NT2/D1 (cell line): Measurements from ENCODE around the gene SLC47A1.

Experiments
- DNase-seq: peaks from one replicate; pipeline ENCODE4 v3.0.0-alpha.2; 2011; ENCODE audit warnings: low read depth, low spot score
- H3K27me3 ChIP-seq: 2 replicates; pipeline ENCODE4 v1.6.0; 2011; ENCODE audit warnings: mild to moderate bottlenecking; ENCODE audit not compliant: insufficient read length, insufficient read depth
- H3K36me3 ChIP-seq: 2 replicates; pipeline ENCODE4 v1.6.1; 2011; ENCODE audit warnings: mild to moderate bottlenecking, low read length, mixed read lengths; ENCODE audit not compliant: insufficient read depth, insufficient read length
- H3K4me1 ChIP-seq: 2 replicates; pipeline ENCODE4 v1.5.1; 2011; ENCODE audit not compliant: insufficient read depth, insufficient read length
- H3K4me3 ChIP-seq: 2 replicates; pipeline ENCODE4 v1.5.1; 2011; ENCODE audit warnings: low read depth; ENCODE audit not compliant: insufficient read length
- H3K9ac ChIP-seq: 2 replicates; pipeline ENCODE4 v1.6.0; 2011; ENCODE audit warnings: low read depth; ENCODE audit not compliant: insufficient read length
- H3K9me3 ChIP-seq: 2 replicates; pipeline ENCODE4 v1.5.1; 2011; ENCODE audit warnings: mild to moderate bottlenecking, low read length; ENCODE audit not compliant: insufficient read depth
- SUZ12 ChIP-seq: IDR thresholded peaks from 2 replicates; pipeline ENCODE4 v1.6.1; 2011; ENCODE audit not compliant: insufficient read length, insufficient read depth; ENCODE audit errors: extremely low read depth
- YY1 ChIP-seq: IDR thresholded peaks from 2 replicates; pipeline ENCODE4 v1.6.1; 2011; ENCODE audit not compliant: insufficient read length, insufficient read depth
- ZNF274 ChIP-seq: IDR thresholded peaks from 2 replicates; pipeline ENCODE4 v1.6.1; 2011; ENCODE audit warnings: mild to moderate bottlenecking, low read depth, low read length

The SLC47A1 gene

DNA sequence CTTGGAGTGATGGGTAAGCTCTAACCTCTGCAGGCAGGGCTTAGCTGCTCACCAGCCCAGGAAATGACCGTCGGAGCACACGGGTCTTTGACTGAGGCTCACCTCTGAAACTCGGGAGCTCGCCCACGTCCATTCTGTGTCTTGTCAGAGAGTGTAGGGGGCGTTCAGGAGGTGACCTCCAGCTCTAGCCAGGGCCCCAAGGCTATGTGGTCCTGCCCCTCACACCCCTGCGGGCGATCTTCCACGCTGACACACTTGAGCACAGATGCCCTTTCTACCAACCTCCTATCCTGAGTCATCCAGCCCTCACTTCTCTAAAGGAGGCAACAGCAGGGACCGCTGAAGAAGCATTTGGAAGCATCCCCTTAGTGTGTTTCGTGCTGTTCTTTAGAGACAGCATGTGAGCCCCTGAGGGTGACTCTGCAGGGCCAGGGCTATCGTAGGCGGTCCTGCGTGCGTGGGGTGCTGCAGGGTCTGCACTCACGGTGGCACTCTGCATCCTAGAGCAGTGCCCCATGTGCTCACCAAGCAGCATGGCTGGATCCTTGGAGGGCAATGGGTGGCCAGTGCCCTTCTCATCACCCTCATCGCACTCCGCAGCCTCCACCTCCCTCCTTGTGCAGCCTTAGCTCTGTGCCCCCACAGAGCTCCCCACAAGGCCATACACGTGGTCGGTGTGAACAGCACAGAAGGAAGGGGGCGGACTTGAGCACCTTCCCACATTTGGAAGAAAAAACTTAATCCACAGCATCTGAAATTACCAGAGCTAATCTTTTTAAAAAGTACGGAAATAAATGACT lies 33.8 kb downstream of the SLC47A1 start:
- H3K9ac ChIP-seq, result no peak overlapping the region
- no peak for DNase-seq
- no peaks in the 10 kb centered on the region for H3K27me3 ChIP-seq
- H3K4me1 ChIP-seq, result peaks cover 3% of the 10 kb centered on the region
- TF ChIP-seq YY1, result no peak
- no peak overlapping the region for H3K4me3 ChIP-seq
- no peaks in the 10 kb centered on the region for H3K36me3 ChIP-seq
- no peaks in the 10 kb centered on the region for H3K9me3 ChIP-seq

DNA sequence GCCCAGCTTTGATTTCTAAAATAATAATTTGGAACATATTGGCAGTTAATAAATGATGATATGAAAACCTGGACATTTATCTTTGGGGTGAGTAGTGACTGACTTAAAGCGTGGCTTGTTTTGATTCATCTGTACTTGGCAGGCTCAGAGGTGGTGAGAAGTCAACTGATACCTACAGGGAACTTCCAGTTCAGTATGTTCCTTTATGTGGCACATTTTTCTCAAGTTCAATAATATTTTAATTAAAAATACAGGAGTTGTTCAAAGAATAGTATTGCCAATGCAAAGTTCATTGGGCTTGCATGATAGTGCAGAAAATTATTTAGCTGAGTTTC lies 34.3 kb downstream of the SLC47A1 start:
- Histone ChIP-seq H3K4me3 (no peak overlapping the region), H3K36me3 (no peaks in the 10 kb centered on the region), H3K27me3 (no peaks in the 10 kb centered on the region), H3K9me3 (no peaks in the 10 kb centered on the region), H3K4me1 (peaks cover 3% of the 10 kb centered on the region), H3K9ac (no peak overlapping the region)
- DNase-seq, result no peak
- TF ChIP-seq SUZ12, result no peak
- no peak for TF ChIP-seq ZNF274
- no peak for TF ChIP-seq YY1

- no peaks in the 10 kb centered on the region for H3K36me3 ChIP-seq
- H3K9me3 ChIP-seq, result no peaks in the 10 kb centered on the region
- H3K9ac ChIP-seq, result no peak overlapping the region
- no peak for DNase-seq
- peaks cover 3% of the 10 kb centered on the region for H3K4me1 ChIP-seq
- H3K27me3 ChIP-seq, result no peaks in the 10 kb centered on the region
- H3K4me3 ChIP-seq, result no peak overlapping the region
- TF ChIP-seq SUZ12 (no peak), ZNF274 (no peak), YY1 (no peak)
These were observed 36.3 kb downstream of the SLC47A1 start for GRCh38 chr17:19569785-19570543.

DNA sequence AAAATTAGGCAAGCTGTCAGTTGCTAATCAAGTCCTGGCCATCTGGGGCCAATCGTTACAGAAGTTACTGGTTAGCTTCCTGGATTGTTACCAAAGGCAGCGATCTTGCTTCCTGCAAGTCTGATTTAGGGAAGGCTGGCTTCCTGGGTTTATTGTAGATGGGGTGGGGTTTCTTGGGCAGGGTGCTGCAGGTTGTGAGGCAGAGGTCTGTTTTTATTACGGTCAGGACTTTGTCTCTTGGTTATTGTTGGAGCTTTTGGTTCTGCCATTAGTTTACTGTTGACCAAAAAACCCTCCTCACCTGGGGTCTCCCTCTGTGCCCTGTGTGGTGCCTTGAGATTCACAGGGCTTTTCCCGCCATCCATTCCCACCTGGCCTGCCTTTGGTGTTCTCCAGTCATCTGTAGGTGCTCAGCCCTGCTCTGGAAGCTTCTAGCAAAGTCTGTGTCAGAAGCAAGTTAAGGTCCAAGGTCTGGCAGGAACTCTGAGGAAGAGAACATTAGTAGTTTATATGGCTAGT lies 36.9 kb downstream of the SLC47A1 start:
- no peaks in the 10 kb centered on the region for H3K36me3 ChIP-seq
- no peaks in the 10 kb centered on the region for H3K9me3 ChIP-seq
- no peaks in the 10 kb centered on the region for H3K27me3 ChIP-seq
- no peak overlapping the region for H3K4me3 ChIP-seq
- peaks cover 3% of the 10 kb centered on the region for H3K4me1 ChIP-seq
- DNase-seq, result no peak
- no peak overlapping the region for H3K9ac ChIP-seq
- no peak for TF ChIP-seq SUZ12
- no peak for TF ChIP-seq ZNF274
- TF ChIP-seq YY1, result no peak

GRCh38 chr17:19573075-19573474 lies 39.4 kb downstream of the SLC47A1 start:
- Histone ChIP-seq H3K9ac (no peak overlapping the region), H3K36me3 (no peaks in the 10 kb centered on the region), H3K4me1 (no peaks in the 10 kb centered on the region), H3K4me3 (no peak overlapping the region), H3K9me3 (no peaks in the 10 kb centered on the region), H3K27me3 (no peaks in the 10 kb centered on the region)
- no peak for TF ChIP-seq SUZ12
- TF ChIP-seq ZNF274, result no peak
- TF ChIP-seq YY1, result no peak
- no peak for DNase-seq

DNA sequence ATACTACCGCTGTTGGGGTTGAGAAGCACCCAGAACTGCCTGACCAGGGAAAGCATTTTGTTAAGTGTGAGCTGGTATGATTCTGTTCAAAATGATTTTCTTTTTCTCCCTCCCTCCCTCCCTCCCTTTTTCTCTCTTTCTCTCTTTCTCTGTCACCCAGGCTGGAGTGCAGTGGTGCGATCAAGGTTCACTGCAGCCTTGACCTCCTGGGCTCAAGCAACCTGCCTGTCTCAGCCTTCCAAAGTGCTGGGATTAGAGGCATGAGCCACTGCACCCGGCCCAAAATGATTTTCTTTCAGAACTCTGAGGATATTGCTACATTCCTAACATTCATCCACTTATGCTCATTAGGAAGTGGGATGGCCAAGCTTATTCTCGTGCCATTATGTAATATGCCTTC lies 41.3 kb downstream of the SLC47A1 start:
- no peak for TF ChIP-seq YY1
- no peak for TF ChIP-seq SUZ12
- TF ChIP-seq ZNF274, result no peak
- H3K9ac ChIP-seq, result no peak overlapping the region
- no peaks in the 10 kb centered on the region for H3K36me3 ChIP-seq
- no peak overlapping the region for H3K4me3 ChIP-seq
- no peak for DNase-seq
- no peaks in the 10 kb centered on the region for H3K4me1 ChIP-seq
- H3K9me3 ChIP-seq, result no peaks in the 10 kb centered on the region
- H3K27me3 ChIP-seq, result no peaks in the 10 kb centered on the region

DNA sequence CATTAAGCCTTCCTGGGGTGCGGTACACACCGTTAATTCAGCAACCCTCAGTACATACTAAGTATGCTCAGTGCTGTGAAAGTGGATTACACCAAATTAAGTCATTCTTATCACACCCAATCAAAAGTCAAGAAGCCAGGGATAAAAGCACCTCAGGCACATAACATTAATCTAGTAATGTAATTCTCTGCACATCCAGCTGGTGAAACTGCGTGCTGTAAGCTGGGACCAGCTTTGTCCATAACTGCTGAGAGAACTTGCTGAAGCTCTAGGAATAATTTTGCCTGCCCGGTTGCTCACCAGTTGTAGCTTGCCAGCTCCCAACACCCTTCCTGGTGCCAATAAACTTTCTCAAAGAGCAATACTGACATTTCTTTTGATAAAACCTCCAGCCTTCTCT lies 44.9 kb downstream of the SLC47A1 start:
- no peaks in the 10 kb centered on the region for H3K36me3 ChIP-seq
- no peak for DNase-seq
- TF ChIP-seq SUZ12 (no peak), ZNF274 (no peak), YY1 (no peak)
- no peak overlapping the region for H3K4me3 ChIP-seq
- H3K27me3 ChIP-seq, result peaks cover 4% of the 10 kb centered on the region
- H3K9me3 ChIP-seq, result no peaks in the 10 kb centered on the region
- no peak overlapping the region for H3K9ac ChIP-seq
- no peaks in the 10 kb centered on the region for H3K4me1 ChIP-seq
